HG03139 (cell line): ENCODE results near the gene ZFPL1.
"Not testable (repeated sequence)": the region's sequence is repeated elsewhere in the genome, so short reads cannot be mapped to it uniquely, and the experiment has no call there.

Experiments used
- ATAC-seq: cut with Tn5 transposase; IDR thresholded peaks from one replicate; pipeline ENCODE4 v1.9.1; 2021; ENCODE audit not compliant: unreplicated experiment

ZFPL1 gene

GRCh38 chr11:65113839-65114238 lies 29.8 kb downstream of the ZFPL1 start:
- ATAC-seq: no peak

GRCh38 chr11:65114538-65115171 lies 30.6 kb downstream of the ZFPL1 start:
- no peak for ATAC-seq

GRCh38 chr11:65115361-65116082 lies 31.5 kb downstream of the ZFPL1 start:
- no peak for ATAC-seq

GRCh38 chr11:65116370-65117205 lies 32.6 kb downstream of the ZFPL1 start:
- no peak for ATAC-seq

GRCh38 chr11:65117206-65118096 lies 33.4 kb downstream of the ZFPL1 start, which contains the start of gene ZNHIT2:
ZNHIT2 (minus strand) TSS chr11:65117701; CDS start chr11:65117653, 48 bp downstream.
- peak; percentile 43 for ATAC-seq

- ATAC-seq: no peak
Measured at GRCh38 chr11:65118097-65118837, 34.2 kb downstream of the ZFPL1 start.

GRCh38 chr11:65118891-65119669 lies 35.1 kb downstream of the ZFPL1 start:
- not testable (repeated sequence) for ATAC-seq

- no peak for ATAC-seq
Measured at GRCh38 chr11:65119670-65119995, 35.6 kb downstream of the ZFPL1 start.

GRCh38 chr11:65120831-65121230 lies 36.8 kb downstream of the ZFPL1 start:
- ATAC-seq: no peak

GRCh38 chr11:65121447-65121864 lies 37.4 kb downstream of the ZFPL1 start:
- ATAC-seq: no peak

- peak; percentile 60 for ATAC-seq
Measured at GRCh38 chr11:65121865-65122696, 38.1 kb downstream of the ZFPL1 start, which contains the start of the genes FAU and MRPL49. FAU (minus strand) TSS chr11:65122134; CDS start chr11:65121813, 321 bp downstream. MRPL49 (plus strand) TSS chr11:65122321; CDS start chr11:65122347, 26 bp downstream.

- ATAC-seq: no peak
Measured at GRCh38 chr11:65124480-65125196, 40.6 kb downstream of the ZFPL1 start.

- no peak for ATAC-seq
Measured at GRCh38 chr11:65125197-65126056, 41.4 kb downstream of the ZFPL1 start.

- no peak for ATAC-seq
Measured at GRCh38 chr11:65126624-65127274, 42.7 kb downstream of the ZFPL1 start.

GRCh38 chr11:65127473-65128181 lies 43.6 kb downstream of the ZFPL1 start:
- ATAC-seq: no peak
